GM12873 (cell line): ENCODE measurements around the gene PIGV.

Source experiments
- TF ChIP-seq, protein P1 (sequence below): IDR thresholded peaks from 2 replicates; pipeline ENCODE4 v1.5.1; 2012; ENCODE audit warnings: low read depth, mild to moderate bottlenecking, moderate library complexity, low read length, control low read depth; ENCODE audit not compliant: insufficient read depth; ENCODE audit errors: missing control alignments

Gene PIGV

DNA sequence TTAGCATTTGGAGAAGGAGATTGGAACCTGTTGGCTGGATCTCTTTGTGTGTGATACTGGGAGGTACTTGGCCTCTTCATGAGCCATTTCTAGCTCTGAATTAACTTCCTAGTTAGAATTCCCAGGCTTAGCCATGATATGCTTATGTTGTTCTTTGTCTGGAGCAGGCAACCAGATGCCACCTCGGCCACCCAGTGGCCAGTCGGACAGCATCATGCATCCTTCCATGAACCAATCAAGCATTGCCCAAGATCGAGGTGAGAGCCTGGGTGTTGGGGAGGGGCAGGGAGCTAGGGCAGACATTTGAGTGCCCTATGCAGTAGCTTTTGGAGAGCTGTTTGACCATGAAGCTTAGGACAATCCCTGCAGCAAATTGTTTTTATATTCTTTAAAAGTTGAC lies 26.5 kb upstream of the PIGV start:
- TF ChIP-seq, protein P1, sequence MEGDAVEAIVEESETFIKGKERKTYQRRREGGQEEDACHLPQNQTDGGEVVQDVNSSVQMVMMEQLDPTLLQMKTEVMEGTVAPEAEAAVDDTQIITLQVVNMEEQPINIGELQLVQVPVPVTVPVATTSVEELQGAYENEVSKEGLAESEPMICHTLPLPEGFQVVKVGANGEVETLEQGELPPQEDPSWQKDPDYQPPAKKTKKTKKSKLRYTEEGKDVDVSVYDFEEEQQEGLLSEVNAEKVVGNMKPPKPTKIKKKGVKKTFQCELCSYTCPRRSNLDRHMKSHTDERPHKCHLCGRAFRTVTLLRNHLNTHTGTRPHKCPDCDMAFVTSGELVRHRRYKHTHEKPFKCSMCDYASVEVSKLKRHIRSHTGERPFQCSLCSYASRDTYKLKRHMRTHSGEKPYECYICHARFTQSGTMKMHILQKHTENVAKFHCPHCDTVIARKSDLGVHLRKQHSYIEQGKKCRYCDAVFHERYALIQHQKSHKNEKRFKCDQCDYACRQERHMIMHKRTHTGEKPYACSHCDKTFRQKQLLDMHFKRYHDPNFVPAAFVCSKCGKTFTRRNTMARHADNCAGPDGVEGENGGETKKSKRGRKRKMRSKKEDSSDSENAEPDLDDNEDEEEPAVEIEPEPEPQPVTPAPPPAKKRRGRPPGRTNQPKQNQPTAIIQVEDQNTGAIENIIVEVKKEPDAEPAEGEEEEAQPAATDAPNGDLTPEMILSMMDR: peak; percentile 24

DNA sequence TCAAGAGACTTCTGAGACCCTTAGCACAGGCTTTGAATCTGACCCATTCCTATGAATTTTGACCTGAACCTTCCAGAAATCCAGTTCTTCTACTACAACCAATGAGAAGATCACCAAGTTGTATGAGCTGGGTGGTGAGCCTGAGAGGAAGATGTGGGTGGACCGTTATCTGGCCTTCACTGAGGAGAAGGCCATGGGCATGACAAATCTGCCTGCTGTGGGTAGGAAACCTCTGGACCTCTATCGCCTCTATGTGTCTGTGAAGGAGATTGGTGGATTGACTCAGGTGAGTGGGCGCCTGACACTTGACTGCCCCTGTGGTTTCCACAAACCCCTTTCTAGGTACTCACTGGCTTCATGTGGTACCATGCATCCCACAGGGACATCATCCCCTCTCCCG lies 20.0 kb upstream of the PIGV start:
- TF ChIP-seq, protein P1: no peak

DNA sequence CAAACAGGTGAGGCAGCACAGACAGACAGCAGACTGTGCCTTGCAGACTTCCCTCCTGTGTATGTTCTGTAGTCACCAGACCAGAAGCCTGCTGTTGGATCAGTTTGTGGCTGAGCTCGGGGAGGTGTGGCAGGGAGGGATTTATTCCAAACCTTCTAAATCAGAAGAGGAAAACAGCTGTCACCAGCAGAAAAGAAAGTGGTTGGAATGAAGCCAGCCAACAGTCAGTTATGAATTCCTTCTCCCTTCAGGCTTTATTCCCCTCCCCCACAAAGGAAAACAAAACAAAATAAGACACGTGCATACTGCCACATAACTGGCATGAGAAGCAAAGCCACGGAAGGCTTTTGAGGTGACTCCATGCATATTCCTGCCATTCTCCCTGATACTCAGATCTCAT lies 19.0 kb upstream of the PIGV start:
- TF ChIP-seq, protein P1: no peak

DNA sequence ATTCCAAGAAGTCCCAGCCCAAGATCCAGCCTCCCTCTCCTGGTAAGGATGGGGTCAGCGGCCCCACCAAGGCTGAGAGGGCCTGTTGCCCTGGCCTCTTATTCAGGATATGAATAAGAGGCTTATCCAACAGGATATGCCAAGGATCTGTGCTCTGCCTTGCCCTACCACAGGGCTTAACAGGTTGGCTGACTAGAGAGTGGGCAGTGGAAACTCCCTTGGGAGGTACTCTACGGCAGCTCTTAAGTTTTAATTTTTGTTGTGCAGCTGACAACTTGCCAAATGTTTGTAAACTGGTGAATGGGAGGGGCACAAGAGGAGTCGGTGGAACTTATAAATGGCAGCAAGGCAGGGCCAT lies 16.5 kb upstream of the PIGV start:
- TF ChIP-seq, protein P1: no peak

DNA sequence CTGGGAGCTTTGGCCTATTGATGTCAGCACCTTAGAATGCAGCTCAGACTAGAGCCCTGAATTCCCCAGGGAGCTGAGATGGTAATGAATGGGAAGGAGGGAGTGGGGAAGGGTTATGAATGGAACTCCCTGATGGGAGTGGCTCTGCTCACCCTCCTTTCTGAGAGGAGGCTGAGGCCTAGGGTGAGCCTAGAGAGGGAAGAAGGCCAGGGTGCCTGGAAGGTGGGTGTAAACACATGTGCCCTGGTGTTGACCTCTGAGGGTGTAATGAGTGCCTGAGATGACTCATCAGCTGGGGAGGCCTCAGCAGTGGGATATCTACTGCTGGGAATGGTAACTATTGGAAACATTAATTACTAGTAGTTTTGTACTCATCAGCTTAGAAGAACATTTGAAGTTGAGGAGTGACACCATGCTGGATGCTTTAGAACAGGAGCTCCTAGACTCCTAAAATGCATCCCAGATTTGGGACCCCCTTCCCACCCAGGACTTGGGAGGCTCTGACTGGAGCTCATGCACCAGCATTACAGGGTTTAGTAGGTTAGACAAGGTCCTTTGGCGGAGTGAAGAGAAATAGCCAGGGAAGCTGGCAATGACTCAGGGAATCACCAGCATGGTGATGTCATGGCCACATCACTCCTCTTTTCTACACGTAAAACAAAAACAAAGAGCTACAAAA lies 16.0 kb upstream of the PIGV start:
- TF ChIP-seq, protein P1: no peak

DNA sequence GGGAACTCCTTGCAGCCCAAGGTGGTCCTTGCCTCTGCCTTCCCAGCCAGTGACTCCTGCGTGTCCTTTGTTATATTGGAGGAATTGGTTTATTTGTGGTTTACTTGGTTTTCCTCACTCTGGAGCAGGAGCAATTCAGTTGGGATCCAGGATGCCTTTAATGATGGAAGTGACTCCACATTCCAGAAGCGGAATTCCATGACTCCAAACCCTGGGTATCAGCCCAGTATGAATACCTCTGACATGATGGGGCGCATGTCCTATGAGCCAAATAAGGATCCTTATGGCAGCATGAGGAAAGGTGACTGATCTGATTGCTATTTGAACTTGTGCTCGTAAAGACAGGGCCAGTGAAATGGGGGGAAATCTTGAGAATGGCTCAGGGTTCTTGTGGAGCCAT lies 15.1 kb upstream of the PIGV start:
- TF ChIP-seq, protein P1: no peak

DNA sequence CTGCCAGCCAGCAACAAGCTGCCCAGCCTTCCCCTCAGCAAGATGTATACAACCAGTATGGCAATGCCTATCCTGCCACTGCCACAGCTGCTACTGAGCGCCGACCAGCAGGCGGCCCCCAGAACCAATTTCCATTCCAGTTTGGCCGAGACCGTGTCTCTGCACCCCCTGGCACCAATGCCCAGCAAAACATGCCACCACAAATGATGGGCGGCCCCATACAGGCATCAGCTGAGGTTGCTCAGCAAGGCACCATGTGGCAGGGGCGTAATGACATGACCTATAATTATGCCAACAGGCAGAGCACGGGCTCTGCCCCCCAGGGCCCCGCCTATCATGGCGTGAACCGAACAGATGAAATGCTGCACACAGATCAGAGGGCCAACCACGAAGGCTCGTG lies 13.3 kb upstream of the PIGV start:
- TF ChIP-seq, protein P1: no peak
